ENCODE measurements around the gene MXRA8. TPM values are rescaled to one million over a fixed set of nuclear protein-coding genes. Genes with fewer than 3 reads are reported as not detected.

MXRA8 gene
- total and polyA plus RNA-seq, 9 of the 15 experiments (the other 6 are each of a cell fraction or from before 2014, with no cell fraction given) = 0.66 to 11.3 (median 6.3) TPM

GRCh38 chr1:1371746-1372711, 13.7 kb upstream of the MXRA8 start (continued):
- TF ChIP-seq, protein P1, sequence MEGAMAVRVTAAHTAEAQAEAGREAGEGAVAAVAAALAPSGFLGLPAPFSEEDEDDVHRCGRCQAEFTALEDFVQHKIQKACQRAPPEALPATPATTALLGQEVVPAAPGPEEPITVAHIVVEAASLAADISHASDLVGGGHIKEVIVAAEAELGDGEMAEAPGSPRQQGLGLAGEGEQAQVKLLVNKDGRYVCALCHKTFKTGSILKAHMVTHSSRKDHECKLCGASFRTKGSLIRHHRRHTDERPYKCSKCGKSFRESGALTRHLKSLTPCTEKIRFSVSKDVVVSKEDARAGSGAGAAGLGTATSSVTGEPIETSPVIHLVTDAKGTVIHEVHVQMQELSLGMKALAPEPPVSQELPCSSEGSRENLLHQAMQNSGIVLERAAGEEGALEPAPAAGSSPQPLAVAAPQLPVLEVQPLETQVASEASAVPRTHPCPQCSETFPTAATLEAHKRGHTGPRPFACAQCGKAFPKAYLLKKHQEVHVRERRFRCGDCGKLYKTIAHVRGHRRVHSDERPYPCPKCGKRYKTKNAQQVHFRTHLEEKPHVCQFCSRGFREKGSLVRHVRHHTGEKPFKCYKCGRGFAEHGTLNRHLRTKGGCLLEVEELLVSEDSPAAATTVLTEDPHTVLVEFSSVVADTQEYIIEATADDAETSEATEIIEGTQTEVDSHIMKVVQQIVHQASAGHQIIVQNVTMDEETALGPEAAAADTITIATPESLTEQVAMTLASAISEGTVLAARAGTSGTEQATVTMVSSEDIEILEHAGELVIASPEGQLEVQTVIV (CRISPR knock-in tag; IDR thresholded peaks at IDR 0.05; ENCODE audit: borderline replicate concordance) = no peak
- TF ChIP-seq HLTF (IDR thresholded peaks at IDR 0.05) (no peak), POLR2A (conservative IDR thresholded peaks at IDR 0.05) (0 out of 2 replicates have a peak, but pooled peaks have one; percentile 48), POLR2AphosphoS2 (IDR thresholded peaks at IDR 0.05; ENCODE audit: low read length) (peak; percentile 65; the same call in 1 of the 2 replicates), ZEB2 (IDR thresholded peaks at IDR 0.05) (no peak), ID3 (CRISPR knock-in tag; IDR thresholded peaks at IDR 0.05) (no peak), ID3 (tag; IDR thresholded peaks at IDR 0.05) (no peak), RBM15 (IDR thresholded peaks at IDR 0.05; ENCODE audit: insufficient read depth, low read length) (no peak), PHTF2 (CRISPR knock-in tag; IDR thresholded peaks at IDR 0.05) (no peak), CBX5 (IDR thresholded peaks at IDR 0.05; ENCODE audit: borderline replicate concordance, low read depth) (no peak), ZNF707 (CRISPR knock-in tag; conservative IDR thresholded peaks at IDR 0.05) (no peak), POLR2B (IDR thresholded peaks at IDR 0.05; ENCODE audit: low read depth, partially characterized antibody) (no peak), PTBP1 (IDR thresholded peaks at IDR 0.05; ENCODE audit: low read depth, low read length) (no peak), KHSRP (IDR thresholded peaks at IDR 0.05) (no peak), VEZF1 (CRISPR knock-in tag; IDR thresholded peaks at IDR 0.05) (peak; percentile 55), HCFC1 (IDR thresholded peaks at IDR 0.05; ENCODE audit: low read depth, low read length) (peak; percentile 30; the same call in 1 of the 2 replicates), ZBTB33 (CRISPR knock-in tag; IDR thresholded peaks at IDR 0.05) (peak; percentile 76), STAG1 (CRISPR knock-in tag; IDR thresholded peaks at IDR 0.05; ENCODE audit: borderline replicate concordance) (0 out of 2 replicates have a peak, but pooled peaks have one; percentile 17), MYNN (IDR thresholded peaks at IDR 0.05) (0 out of 2 replicates have a peak, but pooled peaks have one; percentile 44), MYNN (CRISPR knock-in tag; IDR thresholded peaks at IDR 0.05) (no peak)
- TF ChIP-seq, protein P2, sequence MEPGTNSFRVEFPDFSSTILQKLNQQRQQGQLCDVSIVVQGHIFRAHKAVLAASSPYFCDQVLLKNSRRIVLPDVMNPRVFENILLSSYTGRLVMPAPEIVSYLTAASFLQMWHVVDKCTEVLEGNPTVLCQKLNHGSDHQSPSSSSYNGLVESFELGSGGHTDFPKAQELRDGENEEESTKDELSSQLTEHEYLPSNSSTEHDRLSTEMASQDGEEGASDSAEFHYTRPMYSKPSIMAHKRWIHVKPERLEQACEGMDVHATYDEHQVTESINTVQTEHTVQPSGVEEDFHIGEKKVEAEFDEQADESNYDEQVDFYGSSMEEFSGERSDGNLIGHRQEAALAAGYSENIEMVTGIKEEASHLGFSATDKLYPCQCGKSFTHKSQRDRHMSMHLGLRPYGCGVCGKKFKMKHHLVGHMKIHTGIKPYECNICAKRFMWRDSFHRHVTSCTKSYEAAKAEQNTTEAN (CRISPR knock-in tag; IDR thresholded peaks at IDR 0.05) = no peak
